Islet precursor cell (in vitro differentiated cells): Measurements from ENCODE around the gene CCNL1.
"Not testable (repeated sequence)": the region's sequence is repeated elsewhere in the genome, so short reads cannot be mapped to it uniquely, and the experiment has no call there.

Experiments
- DNase-seq: peaks from one replicate; pipeline ENCODE4 v3.0.0-alpha.2; 2018

The CCNL1 gene

DNA sequence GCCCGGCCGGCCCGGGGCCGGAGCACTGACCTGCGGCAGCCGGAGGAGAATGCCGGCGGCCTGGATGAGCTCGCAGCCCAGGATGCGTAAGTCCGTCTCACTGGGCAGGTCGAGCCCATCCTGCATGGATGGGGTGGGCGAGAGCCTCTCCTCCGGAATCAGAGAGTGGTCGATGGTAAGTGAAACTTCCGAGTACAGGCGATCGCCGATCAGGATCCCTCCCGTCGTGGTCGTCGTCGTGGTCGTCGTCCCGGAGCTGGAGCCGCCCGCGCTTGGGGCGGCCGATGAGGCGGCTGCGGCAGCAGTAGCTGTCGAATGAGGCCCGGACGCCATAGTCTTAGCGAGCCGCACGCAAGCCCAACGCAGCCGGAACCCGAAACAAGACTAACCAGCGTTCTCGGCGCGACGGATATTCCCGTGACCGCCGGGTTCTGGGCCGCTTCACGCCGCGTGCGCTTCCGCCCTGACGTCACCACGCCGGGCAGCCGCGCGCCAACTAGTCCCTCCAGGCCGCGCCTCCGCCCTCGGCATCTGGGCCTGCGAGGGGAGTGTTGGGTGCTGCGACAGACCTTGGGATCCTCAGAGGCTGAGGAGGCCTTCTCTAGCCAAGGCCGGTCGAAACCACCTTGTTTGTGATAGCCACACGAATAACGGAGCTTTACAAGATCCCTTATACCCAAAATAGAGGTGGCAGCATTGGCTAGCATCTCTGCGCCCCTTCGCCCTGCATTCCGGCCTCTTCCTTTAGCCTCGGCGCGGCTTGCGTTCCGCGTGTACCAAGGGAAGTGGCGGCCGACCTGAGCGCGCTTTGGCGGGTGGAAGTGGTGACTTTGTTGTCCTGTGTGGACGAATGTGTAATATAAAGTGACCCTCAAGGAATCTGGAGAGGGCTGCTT lies at the start of gene CCNL1:
Gene CCNL1 (minus strand): TSS at position 386 of the 896 bp plus-strand sequence. CDS start 53 bp downstream, at position 333.
- peak; percentile 96 for DNase-seq

GRCh38 chr3:157204880-157205279 lies 44.9 kb upstream of the CCNL1 start:
- DNase-seq: no peak

GRCh38 chr3:157204431-157204830 lies 44.5 kb upstream of the CCNL1 start:
- DNase-seq: no peak

DNA sequence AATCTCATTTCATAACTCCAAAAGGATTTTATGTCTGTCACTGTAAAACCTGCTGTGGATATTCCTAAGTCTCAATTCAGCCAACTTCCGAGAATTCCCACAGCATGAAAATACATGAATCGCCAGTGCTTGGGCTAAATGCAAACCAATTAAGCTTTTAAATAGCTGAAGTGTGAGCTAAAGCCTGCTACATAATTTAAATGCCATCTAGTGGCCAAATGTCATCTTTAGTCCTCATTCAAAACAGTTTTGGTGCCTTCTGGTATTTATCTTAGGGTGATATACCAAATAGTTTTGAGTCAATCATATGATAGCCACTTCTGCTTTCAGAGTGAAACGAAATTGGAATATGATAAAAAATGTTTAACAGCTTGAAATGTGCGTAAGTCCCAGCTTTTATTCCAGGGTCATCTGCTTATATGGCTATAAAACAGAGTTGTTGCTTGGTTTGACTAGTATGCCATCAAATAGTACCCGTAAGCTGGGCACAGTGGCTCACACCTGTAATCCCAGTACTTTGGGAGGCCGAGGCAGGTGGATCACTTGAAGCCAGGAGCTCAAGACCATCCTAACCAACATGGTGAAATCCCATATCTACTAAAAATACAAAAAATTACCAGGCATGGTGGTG lies 41.8 kb upstream of the CCNL1 start:
- DNase-seq: no peak

DNA sequence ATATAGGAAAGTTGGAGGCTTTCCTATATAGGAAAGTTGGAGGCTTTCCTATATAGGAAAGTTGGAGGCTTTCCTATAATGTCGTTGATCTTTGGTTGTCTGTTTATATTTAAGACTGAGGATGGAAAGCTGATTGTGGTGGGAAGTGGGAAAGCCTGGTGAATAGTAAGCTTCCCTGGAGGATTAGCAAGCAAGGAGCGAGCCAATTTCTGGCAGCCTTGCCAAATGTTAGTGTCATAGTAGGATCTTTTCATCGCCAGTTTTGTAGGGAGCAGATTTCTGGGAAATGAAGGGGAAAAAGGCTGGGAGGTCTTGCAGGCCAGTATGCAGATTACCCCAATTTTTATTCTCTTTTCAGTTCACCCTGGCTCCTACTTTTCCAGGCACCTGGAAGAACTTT lies 39.9 kb upstream of the CCNL1 start:
- DNase-seq: no peak

- no peak for DNase-seq
These were observed 36.0 kb upstream of the CCNL1 start for GRCh38 chr3:157195965-157196364.

DNA sequence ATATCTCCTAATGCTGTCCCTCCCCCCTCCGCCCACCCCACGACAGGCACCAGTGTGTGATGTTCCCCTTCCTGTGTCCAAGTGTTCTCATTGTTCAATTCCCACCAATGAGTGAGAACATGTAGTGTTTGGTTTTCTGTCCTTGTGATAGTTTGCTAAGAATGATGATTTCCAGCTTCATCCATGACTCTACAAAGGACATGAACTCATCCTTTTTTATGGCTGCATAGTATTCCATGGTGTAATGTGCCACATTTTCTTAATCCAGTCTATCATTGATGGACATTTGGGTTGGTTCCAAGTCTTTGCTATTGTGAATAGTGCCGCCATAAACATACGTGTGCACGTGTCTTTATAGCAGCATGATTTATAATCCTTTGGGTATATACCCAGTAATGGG lies 31.2 kb upstream of the CCNL1 start:
- DNase-seq: not testable (repeated sequence)

DNA sequence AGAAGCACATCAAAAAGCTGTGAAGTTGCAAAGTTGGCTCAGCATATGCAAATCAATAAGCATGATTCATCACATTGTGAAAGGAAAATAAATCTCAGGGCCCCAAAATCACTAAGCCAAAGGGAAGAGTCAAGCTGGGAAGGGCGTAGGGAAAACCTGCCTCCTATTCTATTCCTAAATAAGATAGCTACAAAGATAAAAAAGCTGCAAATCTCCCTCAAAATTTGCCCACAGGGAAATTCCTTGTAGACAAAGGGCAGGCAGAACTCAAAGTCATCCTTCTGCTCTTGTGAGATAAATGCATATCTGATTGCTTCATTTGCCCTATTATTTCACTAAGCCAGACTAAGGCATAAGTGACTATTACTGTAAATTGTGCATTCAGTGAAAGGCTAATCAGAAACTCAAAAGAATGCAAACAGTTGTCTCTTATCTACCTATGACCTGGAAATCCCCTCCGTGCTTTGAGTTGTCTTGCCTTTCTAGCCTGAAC lies 30.5 kb upstream of the CCNL1 start:
- no peak for DNase-seq

DNA sequence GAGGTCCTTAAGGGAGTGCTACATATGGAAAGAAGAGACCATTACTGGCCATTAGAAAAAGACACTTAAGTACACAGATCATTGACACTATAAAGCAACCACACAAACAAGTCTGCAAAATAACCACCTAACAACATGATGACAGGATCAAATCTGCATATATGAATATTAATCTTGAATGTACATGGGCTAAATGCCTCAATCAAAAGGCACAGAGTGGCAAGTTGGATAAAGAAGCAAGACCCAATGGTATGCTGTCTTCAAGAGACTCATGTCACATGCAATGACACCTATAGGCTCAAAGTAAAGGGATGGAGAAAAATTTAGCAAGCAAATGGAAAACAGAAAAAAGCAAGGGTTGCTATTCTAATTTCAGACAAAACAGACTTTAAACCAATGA lies 28.4 kb upstream of the CCNL1 start:
- no peak for DNase-seq

GRCh38 chr3:157182879-157183278 lies 22.9 kb upstream of the CCNL1 start:
- no peak for DNase-seq

GRCh38 chr3:157180262-157180661 lies 20.3 kb upstream of the CCNL1 start:
- no peak for DNase-seq

GRCh38 chr3:157179365-157179803 lies 19.4 kb upstream of the CCNL1 start:
- DNase-seq: no peak

DNA sequence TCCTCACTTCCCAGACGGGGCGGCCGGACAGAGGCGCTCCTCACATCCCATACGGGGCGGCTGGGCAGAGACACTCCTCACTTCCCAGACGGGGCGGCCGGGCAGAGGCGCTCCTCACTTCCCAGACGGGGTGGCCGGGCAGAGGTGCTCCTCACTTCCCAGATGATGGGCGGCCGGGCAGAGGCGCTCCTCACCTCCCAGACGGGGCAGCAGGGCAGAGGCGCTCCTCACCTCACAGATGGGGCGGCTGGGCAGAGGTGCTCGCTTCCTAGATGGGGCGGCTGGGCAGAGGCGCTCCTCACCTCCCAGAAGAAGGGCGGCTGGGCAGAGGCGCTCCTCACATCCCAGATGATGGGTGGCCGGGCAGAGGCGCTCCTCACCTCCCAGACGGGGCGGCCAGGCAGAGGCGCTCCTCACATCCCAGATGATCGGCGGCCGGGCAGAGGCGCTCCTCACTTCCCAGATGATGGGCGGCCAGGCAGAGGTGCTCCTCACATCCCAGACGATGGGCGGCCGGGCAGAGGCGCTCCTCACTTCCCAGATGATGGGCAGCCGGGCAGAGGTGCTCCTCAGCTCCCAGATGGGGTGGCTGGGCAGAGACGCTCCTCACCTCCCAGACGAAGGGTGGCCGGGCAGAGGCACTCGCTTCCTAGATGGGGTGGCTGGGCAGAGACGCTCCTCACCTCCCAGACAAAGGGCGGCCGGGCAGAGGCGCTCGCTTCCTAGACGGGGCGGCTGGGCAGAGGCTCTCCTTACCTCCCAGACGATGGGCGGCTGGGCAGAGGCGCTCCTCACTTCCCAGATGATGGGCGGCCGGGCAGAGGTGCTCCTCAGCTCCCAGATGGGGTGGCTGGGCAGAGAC lies 18.8 kb upstream of the CCNL1 start:
- not testable (repeated sequence) for DNase-seq

- DNase-seq: not testable (repeated sequence)
These were observed 18.0 kb upstream of the CCNL1 start for GRCh38 chr3:157177801-157178453.

DNA sequence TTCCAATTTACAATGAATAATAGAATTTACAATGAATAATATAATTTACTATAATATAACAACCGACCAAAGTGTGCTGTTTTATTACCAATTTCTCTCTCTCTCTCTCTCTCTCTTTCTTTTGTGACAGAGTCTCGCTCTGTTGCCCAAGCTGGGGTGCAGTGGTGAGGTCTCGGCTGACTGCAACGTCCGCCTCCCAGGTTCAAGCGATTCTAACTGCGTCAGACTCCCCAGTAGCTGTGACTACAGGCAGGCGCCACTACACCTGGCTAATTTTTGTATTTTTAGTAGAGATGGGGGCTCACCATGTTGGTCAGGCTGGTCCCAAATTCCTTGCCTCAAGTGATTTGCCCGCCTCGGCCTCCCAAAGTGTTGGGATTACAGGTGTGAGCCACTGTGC lies 17.0 kb upstream of the CCNL1 start:
- no peak for DNase-seq

DNA sequence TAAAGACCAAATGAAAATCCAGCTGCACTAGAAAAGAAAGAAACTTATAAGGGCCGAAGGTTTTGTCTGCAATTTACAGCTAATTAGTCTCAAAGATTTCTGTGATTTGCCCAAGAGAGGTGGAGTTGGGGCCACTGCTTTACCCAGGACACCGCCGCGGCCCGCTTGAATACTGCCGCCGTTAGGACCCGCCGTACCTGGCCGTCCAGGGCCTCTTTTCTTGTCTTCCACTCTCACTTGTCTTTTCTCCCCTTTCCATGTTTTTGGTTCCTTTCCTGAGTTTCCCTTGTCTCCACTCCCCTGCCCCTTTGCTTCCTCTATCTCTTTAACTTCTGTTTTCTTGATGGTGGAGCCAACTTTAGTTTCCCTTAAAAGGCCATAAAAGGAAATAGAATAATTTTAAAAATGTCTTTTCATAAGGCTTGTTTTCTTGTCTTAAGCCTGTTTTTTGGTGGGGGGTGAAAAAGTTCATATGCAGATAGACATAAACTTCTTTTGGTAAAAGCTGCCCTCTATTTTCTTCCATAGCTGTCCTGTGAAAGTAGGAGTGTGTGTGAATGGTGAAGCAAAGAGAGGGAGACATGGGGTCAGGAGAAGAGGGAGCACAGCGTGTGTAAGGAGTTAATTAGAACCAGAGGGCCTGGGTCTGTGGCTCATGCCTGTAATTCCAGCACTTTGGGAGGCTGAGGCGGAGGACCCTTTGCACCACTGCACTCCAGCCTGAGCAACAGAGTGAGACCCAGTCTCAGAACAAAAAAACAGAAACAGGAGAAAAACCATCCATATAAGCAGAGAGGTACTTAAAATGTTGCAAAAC lies 16.0 kb upstream of the CCNL1 start:
- no peak for DNase-seq

DNA sequence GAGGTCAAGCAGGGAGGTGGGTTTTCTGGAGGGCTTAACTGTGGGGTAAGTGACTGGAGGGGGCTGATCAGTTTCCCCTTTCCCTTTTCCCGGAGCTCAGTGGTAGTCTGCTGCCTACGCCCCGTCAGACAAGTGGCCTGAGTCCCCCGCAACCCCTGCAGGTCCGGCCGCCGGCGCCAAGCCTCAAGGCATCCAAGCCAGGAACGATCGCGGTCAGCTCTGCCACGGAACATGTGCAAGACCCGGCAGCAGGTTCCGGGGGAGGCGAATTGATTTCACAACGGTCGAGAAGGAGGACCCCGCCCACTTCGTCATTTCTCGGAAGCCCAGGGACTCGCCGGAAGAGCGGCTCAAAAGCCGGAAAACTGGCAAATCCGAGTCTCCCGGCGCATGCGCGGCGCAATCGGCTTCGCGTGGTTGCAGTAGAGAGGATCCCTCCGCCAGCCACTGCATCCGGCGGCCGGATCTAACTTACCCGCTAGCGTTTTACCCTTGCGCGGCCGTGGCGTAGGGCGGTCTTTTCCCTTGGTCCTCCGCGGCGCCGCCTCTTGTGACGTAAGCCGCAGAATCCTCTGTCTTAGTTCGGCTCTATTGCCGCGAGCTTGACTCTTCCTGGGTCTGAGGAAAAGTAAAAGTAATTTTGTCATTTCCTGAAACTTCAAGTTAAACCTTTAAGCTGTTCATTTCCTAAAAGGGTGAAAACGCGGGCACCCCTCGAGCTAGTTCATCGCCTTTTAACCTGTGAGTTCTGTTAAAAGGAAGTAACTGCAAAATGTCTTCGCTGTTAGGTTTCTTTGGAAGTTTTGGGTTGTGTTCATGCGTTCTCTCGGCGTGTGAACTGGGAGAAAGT lies 14.9 kb upstream of the CCNL1 start:
- peak; percentile 100 for DNase-seq

DNA sequence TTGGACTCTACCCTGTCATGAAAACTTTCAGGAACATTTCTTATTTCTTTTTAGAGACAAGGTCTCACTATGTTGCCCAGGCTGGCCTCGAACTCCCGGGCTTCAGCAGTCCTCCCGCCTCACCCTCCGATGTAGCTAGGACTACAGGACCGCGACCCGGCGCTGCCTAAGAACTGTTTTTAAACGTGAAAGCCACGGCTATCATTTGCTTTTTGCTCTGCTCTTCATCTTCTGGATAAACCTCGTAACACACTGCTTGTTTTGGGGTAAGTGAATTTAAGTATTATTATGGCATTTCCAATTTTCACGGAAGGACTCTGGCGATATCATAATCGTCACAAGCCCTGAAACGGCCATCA lies 14.3 kb upstream of the CCNL1 start:
- DNase-seq: no peak

DNA sequence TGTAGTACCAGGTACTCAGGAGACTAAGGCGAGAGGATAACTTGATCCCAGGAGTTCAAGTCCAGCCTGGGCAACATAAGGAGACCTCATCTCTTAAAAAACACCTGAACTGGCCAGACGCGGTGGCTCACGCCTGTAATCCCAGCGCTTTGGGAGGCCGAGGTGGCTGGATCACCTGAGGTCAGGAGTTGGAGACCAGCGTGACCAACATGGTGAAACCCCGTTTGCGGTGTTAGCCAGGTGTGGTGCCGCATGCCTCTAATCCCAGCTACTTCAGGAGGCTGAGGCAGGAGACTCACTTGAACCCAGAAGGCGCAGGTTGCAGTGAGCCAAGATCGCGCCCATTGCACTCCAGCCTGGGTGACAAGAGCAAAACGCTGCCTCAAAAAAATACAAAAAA lies 13.4 kb upstream of the CCNL1 start:
- DNase-seq: not testable (repeated sequence)

GRCh38 chr3:157172746-157173145 lies 12.8 kb upstream of the CCNL1 start:
- no peak for DNase-seq

GRCh38 chr3:157170861-157171260 lies 10.9 kb upstream of the CCNL1 start:
- no peak for DNase-seq
